Tibial artery (tissue), 4 donors: ENCODE measurements around the gene SLC6A13.
A peak's percentile ranks its signal among the peaks of the same experiment; 100 is the strongest.
"Not testable (repeated sequence)": the region's sequence is repeated elsewhere in the genome, so short reads cannot be mapped to it uniquely, and the experiment has no call there.

Experiments used
- DNase-seq, 2 donors: peaks; one replicate each; pipeline ENCODE4 v3.0.0-alpha.2; 2019
- H3K27ac ChIP-seq, 2 donors: fragments of 200-600 bp; sonication (generic) in 1 of 2; 1 replicate in 1 of 2; 2 replicates in 1 of 2; pipeline ENCODE4 v1.5.1; 2018 to 2019; ENCODE audit warnings: mild to moderate bottlenecking in 1 of 2
- H3K27me3 ChIP-seq, 2 donors: fragments of 200-600 bp; sonication (generic) in 1 of 2; one replicate each; pipeline versions ENCODE4 v1.5.1 to v1.6.0; 2016 to 2019
- H3K36me3 ChIP-seq, 3 donors: fragments of 200-600 bp; sonication (generic) in 2 of 3; one replicate each; pipeline ENCODE4 v1.5.1; 2016 to 2019; ENCODE audit warnings: mild to moderate bottlenecking in 2 of 3
- H3K4me1 ChIP-seq, 4 donors: fragments of 200-600 bp; sonication (generic) in 2 of 4; 1 replicate in 3 of 4; 2 replicates in 1 of 4; pipeline ENCODE4 v1.5.1; 2016 to 2019
- H3K4me3 ChIP-seq, 2 donors: fragments of 200-600 bp; sonication (generic) in 1 of 2; 1 replicate in 1 of 2; 2 replicates in 1 of 2; pipeline ENCODE4 v1.5.1; 2018 to 2019; ENCODE audit warnings: mild to moderate bottlenecking in 2 of 2
- H3K9me3 ChIP-seq, 3 donors: fragments of 200-600 bp; sonication (generic) in 1 of 3; one replicate each; pipeline ENCODE4 v1.5.1; 2016 to 2019
- CTCF ChIP-seq, 2 experiments: fragments of 200-600 bp in 1 of 2; fragments of 450-650 bp in 1 of 2; IDR thresholded peaks; one replicate each; pipeline ENCODE4 v1.5.1; 2017 to 2019; ENCODE audit warnings: antibody characterized with exemption in 2 of 2, mild to moderate bottlenecking in 1 of 2, moderate library complexity in 1 of 2
- intact Hi-C: fragments of 100-400 bp; cut with DNase I; formaldehyde crosslinking; loops from one replicate; pipeline ENCODE4 v1.15.0; 2023; ENCODE audit warnings: low total_unique reads

SLC6A13 gene

GRCh38 chr12:190881-191280 lies 71.8 kb downstream of the SLC6A13 start:
- intact Hi-C loops = no loop called here
- Histone ChIP-seq H3K9me3 (no peaks in the 10 kb centered on the region), H3K27ac (no peak overlapping the region), H3K4me3 (no peak overlapping the region), H3K36me3 (no peaks in the 10 kb centered on the region), H3K27me3 (peaks cover 0 to 54% of the 10 kb centered on the region in 2 donors), H3K4me1 (peaks cover 0 to 12% (median 8%) of the 10 kb centered on the region in 4 donors)
- no peak for TF ChIP-seq CTCF (IDR thresholded peaks at IDR 0.05)
- no peak for DNase-seq

- TF ChIP-seq CTCF (IDR thresholded peaks at IDR 0.05) = no peak
- Histone ChIP-seq H3K4me1 (peaks cover 0 to 12% (median 8%) of the 10 kb centered on the region in 4 donors), H3K36me3 (no peaks in the 10 kb centered on the region), H3K27me3 (peaks cover 0 to 41% of the 10 kb centered on the region in 2 donors), H3K27ac (no peak overlapping the region), H3K9me3 (no peaks in the 10 kb centered on the region), H3K4me3 (no peak overlapping the region)
- intact Hi-C loops = no loop called here
- no peak for DNase-seq
Observed at GRCh38 chr12:189622-189962, 73.0 kb downstream of the SLC6A13 start.

DNA sequence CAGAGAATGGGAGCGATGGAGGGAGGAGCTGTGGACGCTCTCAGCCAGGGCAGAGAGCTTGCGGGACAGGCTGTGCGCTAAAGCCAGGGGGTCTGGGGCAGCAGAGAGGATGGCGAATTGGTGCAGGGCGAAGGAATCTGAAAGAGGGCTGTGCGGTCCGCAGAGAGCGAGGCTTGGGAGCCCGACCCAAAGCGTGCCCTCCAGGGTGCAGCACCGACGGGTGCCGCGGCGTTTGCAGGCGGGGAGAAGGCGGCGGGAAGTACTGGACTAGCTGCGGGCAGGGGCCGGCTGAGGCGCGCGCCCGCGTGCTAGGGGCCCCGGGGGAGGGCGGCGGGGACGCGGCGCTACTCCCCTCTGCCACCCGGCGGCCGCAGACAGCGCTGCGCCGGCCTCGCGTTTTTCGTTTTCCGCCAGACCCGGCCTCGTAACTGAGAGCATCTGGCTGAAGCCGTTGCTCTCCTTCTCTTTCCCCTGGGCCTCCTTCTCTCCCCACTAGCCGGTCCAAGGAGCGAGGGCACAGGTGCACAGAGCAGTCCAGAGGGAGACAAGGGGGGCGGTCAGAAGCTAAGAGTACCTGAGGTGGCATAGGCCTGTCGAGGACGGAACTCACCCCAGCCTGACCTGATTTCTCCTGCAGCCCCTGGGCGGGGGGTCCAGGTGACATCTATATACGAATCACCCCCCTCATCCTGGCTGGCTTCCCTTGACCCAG lies 73.6 kb downstream of the SLC6A13 start:
- Histone ChIP-seq H3K27me3 (peaks cover 0 to 36% of the 10 kb centered on the region in 2 donors), H3K4me1 (peaks cover 0 to 12% (median 8%) of the 10 kb centered on the region in 4 donors), H3K4me3 (peak overlapping the region; percentile 35 to 48), H3K27ac (no peak overlapping the region), H3K36me3 (no peaks in the 10 kb centered on the region), H3K9me3 (no peaks in the 10 kb centered on the region)
- no peak for DNase-seq
- intact Hi-C loops = no loop called here
- TF ChIP-seq CTCF (IDR thresholded peaks at IDR 0.05) = peak; percentile 65 to 66

- H3K9me3 ChIP-seq, H3K36me3 ChIP-seq, H3K27ac ChIP-seq, intact Hi-C loops, DNase-seq: not testable (repeated sequence)
- Histone ChIP-seq H3K4me1 (peaks cover 0 to 12% (median 8%) of the 10 kb centered on the region in 4 donors), H3K4me3 (peak overlapping the region; percentile 35 to 48), H3K27me3 (peaks cover 0 to 28% of the 10 kb centered on the region in 2 donors)
Observed at GRCh38 chr12:187986-188909, 74.4 kb downstream of the SLC6A13 start.

GRCh38 chr12:186006-186625 lies 76.5 kb downstream of the SLC6A13 start:
- H3K4me1 ChIP-seq = peaks cover 0 to 12% (median 8%) of the 10 kb centered on the region in 4 donors
- no peaks in the 10 kb centered on the region for H3K9me3 ChIP-seq
- no peak for TF ChIP-seq CTCF (IDR thresholded peaks at IDR 0.05)
- peaks cover 0 to 12% of the 10 kb centered on the region in 2 donors for H3K27me3 ChIP-seq
- intact Hi-C loops = no loop called here
- H3K27ac ChIP-seq = no peak overlapping the region
- no peak for DNase-seq
- no peak overlapping the region for H3K4me3 ChIP-seq
- no peaks in the 10 kb centered on the region for H3K36me3 ChIP-seq
